SK-N-SH treated with all-trans-retinoic acid at 6 μM for 48 hours (cell line): ENCODE measurements around the gene AP3B1.

Experiments
- ATAC-seq: fragments of 200-7000 bp; cut with Tn5 transposase; 3 replicates; pipeline ENCODE4 v1.9.1; 2020; ENCODE audit warnings: mild to moderate bottlenecking, moderate library complexity
- BACH2 ChIP-seq: fragments of 250-450 bp; sonication (Bioruptor Pico); IDR thresholded peaks from 2 replicates; pipeline ENCODE4 v1.9.0; 2021; ENCODE audit warnings: mild to moderate bottlenecking, borderline replicate concordance
- CSDC2 ChIP-seq: fragments of 250-450 bp; sonication (Bioruptor Pico); IDR thresholded peaks from 2 replicates; pipeline ENCODE4 v1.5.0; 2020; ENCODE audit warnings: mild to moderate bottlenecking, moderate library complexity
- ESRRG ChIP-seq: fragments of 250-450 bp; sonication (Bioruptor Pico); IDR thresholded peaks from 2 replicates; pipeline ENCODE4 v1.6.1; 2021; ENCODE audit warnings: mild to moderate bottlenecking
- GLIS3 ChIP-seq: fragments of 250-450 bp; sonication (Bioruptor Pico); IDR thresholded peaks from 2 replicates; pipeline ENCODE4 v1.5.0; 2020; ENCODE audit warnings: mild to moderate bottlenecking, moderate library complexity
- ISL1 ChIP-seq: fragments of 250-450 bp; sonication (Bioruptor Pico); IDR thresholded peaks from 2 replicates; pipeline ENCODE4 v2.1.2; 2022; ENCODE audit warnings: mild to moderate bottlenecking, moderate library complexity
- OSR1 ChIP-seq: fragments of 250-450 bp; sonication (Bioruptor Pico); IDR thresholded peaks from 2 replicates; pipeline ENCODE4 v1.8.0; 2022; ENCODE audit warnings: moderate library complexity, mild to moderate bottlenecking, inconsistent platforms
- PPARA ChIP-seq: fragments of 250-450 bp; sonication (Bioruptor Pico); IDR thresholded peaks from 2 replicates; pipeline ENCODE4 v1.5.0; 2020; ENCODE audit warnings: mild to moderate bottlenecking, borderline replicate concordance
- RARB ChIP-seq: fragments of 250-450 bp; sonication (Bioruptor Pico); IDR thresholded peaks from 2 replicates; pipeline ENCODE4 v1.8.0; 2021; ENCODE audit warnings: mild to moderate bottlenecking, moderate library complexity
- TCF4 ChIP-seq: fragments of 250-450 bp; sonication (Bioruptor Pico); IDR thresholded peaks from 2 replicates; pipeline ENCODE4 v1.8.0; 2021; ENCODE audit warnings: mild to moderate bottlenecking, moderate library complexity, borderline replicate concordance
- TOX ChIP-seq: fragments of 250-450 bp; sonication (Bioruptor Pico); IDR thresholded peaks from 2 replicates; pipeline ENCODE4 v1.8.0; 2021; ENCODE audit warnings: mild to moderate bottlenecking, moderate library complexity, borderline replicate concordance
- ZC3H10 ChIP-seq: fragments of 250-450 bp; sonication (Bioruptor Pico); IDR thresholded peaks from 2 replicates; pipeline ENCODE4 v1.5.1; 2021; ENCODE audit warnings: mild to moderate bottlenecking, moderate library complexity
- ZFP3 ChIP-seq: fragments of 250-450 bp; sonication (Bioruptor Pico); IDR thresholded peaks from 2 replicates; pipeline ENCODE4 v1.5.0; 2020; ENCODE audit warnings: mild to moderate bottlenecking, moderate library complexity
- ZFP30 ChIP-seq: fragments of 450-650 bp; formaldehyde crosslinking; IDR thresholded peaks from 2 replicates; pipeline ENCODE4 v1.5.0; 2022; ENCODE audit warnings: mild to moderate bottlenecking, moderate library complexity
- ZNF8 ChIP-seq: fragments of 450-650 bp; formaldehyde crosslinking; IDR thresholded peaks from 2 replicates; pipeline ENCODE4 v1.5.0; 2020; ENCODE audit warnings: mild to moderate bottlenecking, moderate library complexity
- TF ChIP-seq, protein P1 (sequence below): fragments of 250-450 bp; sonication (Bioruptor Pico); IDR thresholded peaks from 2 replicates; pipeline ENCODE4 v1.5.1; 2021; ENCODE audit warnings: mild to moderate bottlenecking, moderate library complexity
- TF ChIP-seq, protein P2 (sequence below): fragments of 250-450 bp; sonication (Bioruptor Pico); IDR thresholded peaks from 2 replicates; pipeline ENCODE4 v1.8.0; 2021; ENCODE audit warnings: low read depth, mild to moderate bottlenecking, moderate library complexity, borderline replicate concordance
- TF ChIP-seq, protein P3 (sequence below): fragments of 250-450 bp; sonication (Bioruptor Pico); IDR thresholded peaks from 2 replicates; pipeline ENCODE4 v1.5.1; 2020; ENCODE audit warnings: low read depth, mild to moderate bottlenecking, moderate library complexity

The AP3B1 gene

DNA sequence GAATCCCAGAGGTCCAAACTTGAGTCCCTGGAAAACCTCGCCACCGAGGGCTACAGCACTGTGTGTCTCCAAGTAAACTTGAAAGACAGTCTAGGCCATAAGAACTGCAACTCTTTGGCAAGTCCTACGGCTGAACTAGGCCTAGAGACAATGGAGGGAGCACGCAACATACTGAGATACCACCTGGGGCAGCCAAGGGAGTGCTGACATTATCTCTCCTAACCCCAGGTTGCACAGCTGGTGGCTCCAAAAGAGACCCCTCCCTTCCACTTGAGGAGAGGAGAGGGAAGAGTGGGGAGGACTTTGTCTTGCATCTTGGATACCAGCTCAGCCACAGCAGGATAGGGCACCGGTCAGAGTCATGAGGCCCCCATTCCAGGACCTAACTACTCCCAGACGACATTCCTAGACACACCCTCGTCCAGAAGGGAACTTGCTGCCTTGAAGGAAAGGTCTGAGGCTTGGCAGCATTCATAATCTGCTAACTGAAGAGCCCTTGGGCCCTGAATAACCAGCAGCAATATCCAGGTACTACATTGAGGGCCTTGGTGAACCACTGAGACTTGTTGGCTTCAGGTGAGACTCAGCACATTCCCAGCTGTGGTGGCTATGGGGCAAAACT lies 42.7 kb downstream of the AP3B1 start (continued):
- TF ChIP-seq PPARA (CRISPR knock-in tag) (no peak), BACH2 (no peak), TOX (CRISPR knock-in tag) (no peak), ZC3H10 (no peak), ZNF8 (CRISPR knock-in tag) (no peak)
- TF ChIP-seq, protein P1, sequence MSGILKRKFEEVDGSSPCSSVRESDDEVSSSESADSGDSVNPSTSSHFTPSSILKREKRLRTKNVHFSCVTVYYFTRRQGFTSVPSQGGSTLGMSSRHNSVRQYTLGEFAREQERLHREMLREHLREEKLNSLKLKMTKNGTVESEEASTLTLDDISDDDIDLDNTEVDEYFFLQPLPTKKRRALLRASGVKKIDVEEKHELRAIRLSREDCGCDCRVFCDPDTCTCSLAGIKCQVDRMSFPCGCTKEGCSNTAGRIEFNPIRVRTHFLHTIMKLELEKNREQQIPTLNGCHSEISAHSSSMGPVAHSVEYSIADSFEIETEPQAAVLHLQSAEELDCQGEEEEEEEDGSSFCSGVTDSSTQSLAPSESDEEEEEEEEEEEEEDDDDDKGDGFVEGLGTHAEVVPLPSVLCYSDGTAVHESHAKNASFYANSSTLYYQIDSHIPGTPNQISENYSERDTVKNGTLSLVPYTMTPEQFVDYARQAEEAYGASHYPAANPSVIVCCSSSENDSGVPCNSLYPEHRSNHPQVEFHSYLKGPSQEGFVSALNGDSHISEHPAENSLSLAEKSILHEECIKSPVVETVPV (CRISPR knock-in tag): no peak

DNA sequence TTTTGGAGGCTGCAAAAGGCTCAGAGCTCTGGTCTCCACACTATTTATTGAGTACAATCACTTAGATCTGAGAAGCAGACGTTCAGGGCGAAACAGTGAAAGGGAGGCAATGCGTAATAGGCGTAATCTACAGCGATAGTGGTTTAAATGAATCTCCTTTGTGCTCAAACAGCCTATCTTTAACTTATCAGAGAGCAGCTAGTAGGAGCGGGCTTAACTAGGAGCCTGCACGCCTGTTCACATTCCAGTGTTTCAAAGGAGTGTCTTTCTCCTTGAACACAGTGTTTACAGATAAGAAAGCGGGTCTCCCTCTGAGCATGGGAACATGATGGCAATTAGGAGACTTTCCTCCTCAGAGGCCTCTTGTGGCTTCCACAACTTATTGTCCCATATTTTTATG lies 49.4 kb downstream of the AP3B1 start:
- ATAC-seq: no peak
- TF ChIP-seq TOX (CRISPR knock-in tag): no peak
- no peak for TF ChIP-seq ISL1 (CRISPR knock-in tag)
- no peak for TF ChIP-seq ZC3H10
- TF ChIP-seq, protein P2, sequence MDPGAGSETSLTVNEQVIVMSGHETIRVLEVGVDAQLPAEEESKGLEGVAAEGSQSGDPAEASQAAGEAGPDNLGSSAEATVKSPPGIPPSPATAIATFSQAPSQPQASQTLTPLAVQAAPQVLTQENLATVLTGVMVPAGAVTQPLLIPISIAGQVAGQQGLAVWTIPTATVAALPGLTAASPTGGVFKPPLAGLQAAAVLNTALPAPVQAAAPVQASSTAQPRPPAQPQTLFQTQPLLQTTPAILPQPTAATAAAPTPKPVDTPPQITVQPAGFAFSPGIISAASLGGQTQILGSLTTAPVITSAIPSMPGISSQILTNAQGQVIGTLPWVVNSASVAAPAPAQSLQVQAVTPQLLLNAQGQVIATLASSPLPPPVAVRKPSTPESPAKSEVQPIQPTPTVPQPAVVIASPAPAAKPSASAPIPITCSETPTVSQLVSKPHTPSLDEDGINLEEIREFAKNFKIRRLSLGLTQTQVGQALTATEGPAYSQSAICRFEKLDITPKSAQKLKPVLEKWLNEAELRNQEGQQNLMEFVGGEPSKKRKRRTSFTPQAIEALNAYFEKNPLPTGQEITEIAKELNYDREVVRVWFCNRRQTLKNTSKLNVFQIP (CRISPR knock-in tag): no peak
- no peak for TF ChIP-seq TCF4 (CRISPR knock-in tag)
- no peak for TF ChIP-seq BACH2
- no peak for TF ChIP-seq CSDC2 (CRISPR knock-in tag)
- no peak for TF ChIP-seq OSR1 (CRISPR knock-in tag)
- no peak for TF ChIP-seq ZFP30 (CRISPR knock-in tag)
- no peak for TF ChIP-seq GLIS3
- no peak for TF ChIP-seq ESRRG (CRISPR knock-in tag)
- TF ChIP-seq, protein P1 (CRISPR knock-in tag): no peak

DNA sequence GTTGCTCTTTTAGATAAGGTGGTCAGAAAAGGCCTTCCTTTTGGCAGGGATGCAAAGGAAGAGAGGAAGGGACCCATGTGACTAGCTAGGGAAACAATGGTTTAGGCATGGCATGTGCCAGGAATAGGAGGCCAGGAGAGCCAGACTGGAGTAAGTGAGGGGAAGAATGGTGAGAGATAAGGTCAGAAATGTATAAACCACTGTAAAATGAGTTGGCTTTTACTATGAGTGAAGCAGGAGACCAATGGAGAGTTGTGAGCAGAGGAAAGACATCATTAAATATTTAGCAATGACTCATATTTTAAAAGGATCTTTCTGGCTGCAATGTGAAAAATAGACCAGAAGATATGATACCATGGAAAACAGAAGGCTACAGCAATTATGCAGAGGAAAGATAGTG lies 50.9 kb downstream of the AP3B1 start:
- TF ChIP-seq RARB (CRISPR knock-in tag): no peak
- TF ChIP-seq, protein P2 (CRISPR knock-in tag): no peak
- TF ChIP-seq ESRRG (CRISPR knock-in tag): no peak
- TF ChIP-seq ISL1 (CRISPR knock-in tag): peak; percentile 47
- 0 out of 2 replicates have a peak, but pooled peaks have one; percentile 40 for TF ChIP-seq ZFP3
- peak; percentile 92 for ATAC-seq

DNA sequence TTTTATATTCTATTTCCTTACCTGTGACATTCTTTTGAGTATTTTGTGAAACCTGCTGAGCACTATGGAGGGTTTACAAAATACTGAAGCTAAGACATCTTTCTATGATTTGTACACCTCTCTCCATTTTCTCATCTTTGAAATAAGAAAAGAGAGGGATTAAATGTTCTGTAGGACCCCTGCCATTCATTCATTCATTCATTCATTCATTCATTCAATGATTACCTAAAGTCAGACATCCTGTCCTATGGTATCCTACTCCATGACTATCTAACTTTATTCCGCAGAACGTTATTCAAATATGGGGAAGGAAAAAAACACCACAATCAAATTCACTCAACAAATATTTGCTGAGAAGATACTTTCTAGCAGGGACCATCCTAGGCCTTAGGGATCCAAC lies 51.4 kb downstream of the AP3B1 start:
- no peak for ATAC-seq
- TF ChIP-seq, protein P1 (CRISPR knock-in tag): no peak
- TF ChIP-seq, protein P3, sequence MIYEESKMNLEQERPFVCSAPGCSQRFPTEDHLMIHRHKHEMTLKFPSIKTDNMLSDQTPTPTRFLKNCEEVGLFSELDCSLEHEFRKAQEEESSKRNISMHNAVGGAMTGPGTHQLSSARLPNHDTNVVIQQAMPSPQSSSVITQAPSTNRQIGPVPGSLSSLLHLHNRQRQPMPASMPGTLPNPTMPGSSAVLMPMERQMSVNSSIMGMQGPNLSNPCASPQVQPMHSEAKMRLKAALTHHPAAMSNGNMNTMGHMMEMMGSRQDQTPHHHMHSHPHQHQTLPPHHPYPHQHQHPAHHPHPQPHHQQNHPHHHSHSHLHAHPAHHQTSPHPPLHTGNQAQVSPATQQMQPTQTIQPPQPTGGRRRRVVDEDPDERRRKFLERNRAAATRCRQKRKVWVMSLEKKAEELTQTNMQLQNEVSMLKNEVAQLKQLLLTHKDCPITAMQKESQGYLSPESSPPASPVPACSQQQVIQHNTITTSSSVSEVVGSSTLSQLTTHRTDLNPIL (CRISPR knock-in tag): no peak
- TF ChIP-seq ZC3H10 (no peak), PPARA (CRISPR knock-in tag) (no peak), ZNF8 (CRISPR knock-in tag) (no peak), ZFP3 (no peak), TOX (CRISPR knock-in tag) (no peak)
- TF ChIP-seq, protein P2 (CRISPR knock-in tag): no peak
